Testis (tissue), 2 donors: Measurements from ENCODE around the gene MAGI1.

ENCODE experiments used
- POLR2A ChIP-seq: fragments of 450-650 bp; IDR thresholded peaks from one replicate; pipeline ENCODE4 v1.6.1; 2017; ENCODE audit warnings: antibody characterized with exemption, mild to moderate bottlenecking, moderate library complexity
- TF ChIP-seq, protein P1 (sequence below), 3 experiments: fragments of 450-650 bp in 2 of 3; fragments of 200-600 bp in 1 of 3; sonication (generic) in 1 of 3; IDR thresholded peaks; one replicate each; pipeline ENCODE4 v1.5.1; 2016 to 2019; ENCODE audit warnings: antibody characterized with exemption in 3 of 3, mild to moderate bottlenecking in 2 of 3, moderate library complexity in 1 of 3

GRCh38 chr3:65483480-65483879 lies 555.2 kb downstream of the MAGI1 start:
- TF ChIP-seq, protein P1, sequence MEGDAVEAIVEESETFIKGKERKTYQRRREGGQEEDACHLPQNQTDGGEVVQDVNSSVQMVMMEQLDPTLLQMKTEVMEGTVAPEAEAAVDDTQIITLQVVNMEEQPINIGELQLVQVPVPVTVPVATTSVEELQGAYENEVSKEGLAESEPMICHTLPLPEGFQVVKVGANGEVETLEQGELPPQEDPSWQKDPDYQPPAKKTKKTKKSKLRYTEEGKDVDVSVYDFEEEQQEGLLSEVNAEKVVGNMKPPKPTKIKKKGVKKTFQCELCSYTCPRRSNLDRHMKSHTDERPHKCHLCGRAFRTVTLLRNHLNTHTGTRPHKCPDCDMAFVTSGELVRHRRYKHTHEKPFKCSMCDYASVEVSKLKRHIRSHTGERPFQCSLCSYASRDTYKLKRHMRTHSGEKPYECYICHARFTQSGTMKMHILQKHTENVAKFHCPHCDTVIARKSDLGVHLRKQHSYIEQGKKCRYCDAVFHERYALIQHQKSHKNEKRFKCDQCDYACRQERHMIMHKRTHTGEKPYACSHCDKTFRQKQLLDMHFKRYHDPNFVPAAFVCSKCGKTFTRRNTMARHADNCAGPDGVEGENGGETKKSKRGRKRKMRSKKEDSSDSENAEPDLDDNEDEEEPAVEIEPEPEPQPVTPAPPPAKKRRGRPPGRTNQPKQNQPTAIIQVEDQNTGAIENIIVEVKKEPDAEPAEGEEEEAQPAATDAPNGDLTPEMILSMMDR (IDR thresholded peaks at IDR 0.05): no peak
- no peak for TF ChIP-seq POLR2A
